Endodermal cell (in vitro differentiated cells): Measurements from ENCODE around the gene ZMYND12. TPM values are rescaled to one million over a fixed set of nuclear protein-coding genes. Genes with fewer than 3 reads are reported as not detected.

ENCODE experiments used
- DNase-seq: peaks from one replicate; pipeline ENCODE4 v3.0.0-alpha.2; 2017
- H3K27ac ChIP-seq: 2 replicates; pipeline ENCODE4 v1.5.1; 2013; ENCODE audit warnings: mild to moderate bottlenecking, low read depth, low read length, moderate library complexity
- H3K27me3 ChIP-seq: 2 replicates; pipeline ENCODE4 v1.6.1; 2013; ENCODE audit warnings: mild to moderate bottlenecking, low read length, moderate library complexity; ENCODE audit not compliant: insufficient read depth, control insufficient read depth, poor library complexity, severe bottlenecking
- H3K36me3 ChIP-seq: 2 replicates; pipeline ENCODE4 v1.7.0; 2013; ENCODE audit warnings: mild to moderate bottlenecking, low read length, moderate library complexity; ENCODE audit not compliant: control insufficient read depth, insufficient read depth
- H3K4me1 ChIP-seq: one replicate; pipeline ENCODE4 v1.7.0; 2013; ENCODE audit warnings: low read length; ENCODE audit not compliant: control insufficient read depth, insufficient read depth
- H3K4me3 ChIP-seq: 2 replicates; pipeline ENCODE4 v1.5.1; 2013; ENCODE audit warnings: mild to moderate bottlenecking, low read length, moderate library complexity
- H3K9ac ChIP-seq: 2 replicates; pipeline ENCODE4 v1.6.1; 2013; ENCODE audit warnings: mild to moderate bottlenecking, low read length, moderate library complexity; ENCODE audit not compliant: poor library complexity, severe bottlenecking; ENCODE audit errors: extremely low read depth
- H3K9me3 ChIP-seq: 2 replicates; pipeline ENCODE4 v1.6.1; 2013; ENCODE audit warnings: mild to moderate bottlenecking, low read length, moderate library complexity; ENCODE audit not compliant: control insufficient read depth
- H3K27ac Mint-ChIP-seq: 2 replicates; pipeline ENCODE4 v1.8.0; 2020; ENCODE audit warnings: mixed read lengths
- H3K27me3 Mint-ChIP-seq: 2 replicates; pipeline ENCODE4 v1.8.0; 2021; ENCODE audit warnings: mild to moderate bottlenecking, mixed read lengths; ENCODE audit not compliant: insufficient read depth
- H3K36me3 Mint-ChIP-seq: 2 replicates; pipeline ENCODE4 v1.8.0; 2020; ENCODE audit warnings: low read depth, mixed read lengths
- H3K4me1 Mint-ChIP-seq: 2 replicates; pipeline ENCODE4 v1.8.0; 2020; ENCODE audit warnings: mixed read lengths
- H3K4me3 Mint-ChIP-seq: 2 replicates; pipeline ENCODE4 v1.8.0; 2020; ENCODE audit warnings: mild to moderate bottlenecking, moderate library complexity, mixed read lengths
- H3K9me3 Mint-ChIP-seq: 2 replicates; pipeline ENCODE4 v1.8.0; 2020; ENCODE audit warnings: mild to moderate bottlenecking, mixed read lengths
- WGBS, 2 experiments: methylation state at CpG; one replicate each; pipeline versions ENCODE4 v1.1.5 to v1.1.7; 2013; ENCODE audit warnings: missing lambda C conversion rate in 2 of 2, mixed read lengths in 1 of 2; ENCODE audit not compliant: insufficient coverage in 1 of 2, insufficient read length in 1 of 2; 5-methylcytosine and 5-hydroxymethylcytosine counted together
- total RNA-seq, 2 donors: library from RNA; stranded (reverse); fragmentation: NEBNext Ultra II Directional in 1 of 2; extraction: Animal tissue kit (Norgen Biotek cat#: 25700) in 1 of 2; gene quantifications; 2 replicates in 1 of 2; 3 replicates in 1 of 2; pipeline ENCODE4 v1.2.1, GENCODE V29; 2021
- TF ChIP-seq, protein P1 (sequence below): fragments of 200-600 bp; sonication (generic); conservative IDR thresholded peaks from 2 replicates; pipeline ENCODE4 v1.5.0; 2021; ENCODE audit warnings: antibody characterized with exemption, mild to moderate bottlenecking

Gene ZMYND12
- total RNA-seq, 2 donors from 2014 or later = 0.44 to 1.1 TPM

DNA sequence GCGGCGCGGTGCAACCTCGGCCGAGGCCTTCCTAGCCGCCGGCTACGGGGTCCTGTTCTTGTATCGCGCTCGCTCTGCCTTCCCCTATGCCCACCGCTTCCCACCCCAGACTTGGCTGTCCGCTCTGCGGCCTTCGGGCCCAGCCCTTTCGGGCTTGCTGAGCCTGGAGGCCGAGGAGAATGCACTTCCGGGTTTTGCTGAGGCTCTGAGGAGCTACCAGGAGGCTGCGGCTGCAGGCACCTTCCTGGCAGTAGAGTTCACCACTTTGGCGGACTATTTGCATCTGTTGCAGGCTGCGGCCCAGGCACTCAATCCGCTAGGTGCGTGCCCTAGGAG, 900 bp upstream of the ZMYND12 start:
- Mint-ChIP-seq H3K27me3 (no peaks in the 10 kb centered on the region), H3K9me3 (no peaks in the 10 kb centered on the region), H3K4me3 (peak overlapping the region; percentile 73), H3K36me3 (peaks cover 32% of the 10 kb centered on the region), H3K4me1 (peaks cover 20% of the 10 kb centered on the region), H3K27ac (peak overlapping the region; percentile 92)
- peak overlapping the region; percentile 72 for H3K9ac ChIP-seq
- H3K4me1 ChIP-seq = no peaks in the 10 kb centered on the region
- H3K27me3 ChIP-seq = peaks cover 5% of the 10 kb centered on the region
- peaks cover 20% of the 10 kb centered on the region for H3K36me3 ChIP-seq
- H3K9me3 ChIP-seq = no peaks in the 10 kb centered on the region
- WGBS, 2 experiments = 4 to 17% methylated on average over 8 to 23 of the region's 23 CpGs
- peak overlapping the region; percentile 80 for H3K4me3 ChIP-seq
- no peak for DNase-seq
- TF ChIP-seq, protein P1, sequence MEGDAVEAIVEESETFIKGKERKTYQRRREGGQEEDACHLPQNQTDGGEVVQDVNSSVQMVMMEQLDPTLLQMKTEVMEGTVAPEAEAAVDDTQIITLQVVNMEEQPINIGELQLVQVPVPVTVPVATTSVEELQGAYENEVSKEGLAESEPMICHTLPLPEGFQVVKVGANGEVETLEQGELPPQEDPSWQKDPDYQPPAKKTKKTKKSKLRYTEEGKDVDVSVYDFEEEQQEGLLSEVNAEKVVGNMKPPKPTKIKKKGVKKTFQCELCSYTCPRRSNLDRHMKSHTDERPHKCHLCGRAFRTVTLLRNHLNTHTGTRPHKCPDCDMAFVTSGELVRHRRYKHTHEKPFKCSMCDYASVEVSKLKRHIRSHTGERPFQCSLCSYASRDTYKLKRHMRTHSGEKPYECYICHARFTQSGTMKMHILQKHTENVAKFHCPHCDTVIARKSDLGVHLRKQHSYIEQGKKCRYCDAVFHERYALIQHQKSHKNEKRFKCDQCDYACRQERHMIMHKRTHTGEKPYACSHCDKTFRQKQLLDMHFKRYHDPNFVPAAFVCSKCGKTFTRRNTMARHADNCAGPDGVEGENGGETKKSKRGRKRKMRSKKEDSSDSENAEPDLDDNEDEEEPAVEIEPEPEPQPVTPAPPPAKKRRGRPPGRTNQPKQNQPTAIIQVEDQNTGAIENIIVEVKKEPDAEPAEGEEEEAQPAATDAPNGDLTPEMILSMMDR = no peak
- peak overlapping the region; percentile 27 for H3K27ac ChIP-seq

DNA sequence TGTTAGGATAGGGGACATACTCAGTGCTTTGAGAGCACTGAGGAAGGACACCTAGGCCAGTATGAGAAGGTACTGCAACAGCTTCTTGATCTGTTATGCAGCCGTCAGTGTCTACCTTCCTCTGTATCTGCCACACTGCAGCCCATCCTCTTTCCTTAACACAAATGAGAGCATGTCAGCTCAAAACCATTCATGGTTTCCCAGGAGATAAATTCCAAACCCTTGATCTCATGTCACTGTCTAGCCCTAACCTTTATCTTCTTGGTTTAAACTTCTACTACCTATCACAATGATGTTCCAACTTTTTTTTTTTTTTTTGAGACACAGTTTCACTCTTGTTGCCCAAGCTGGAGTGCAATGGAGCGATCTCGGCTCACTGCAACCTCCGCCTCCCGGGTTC, 1.4 kb downstream of the ZMYND12 start:
- no peak overlapping the region for H3K27ac ChIP-seq
- peaks cover 18% of the 10 kb centered on the region for H3K4me1 Mint-ChIP-seq
- no peaks in the 10 kb centered on the region for H3K27me3 Mint-ChIP-seq
- no peaks in the 10 kb centered on the region for H3K9me3 Mint-ChIP-seq
- no peak overlapping the region for H3K27ac Mint-ChIP-seq
- WGBS, 2 experiments = 94% methylated on average over 5 of the region's 5 CpGs
- TF ChIP-seq, protein P1 = no peak
- H3K9me3 ChIP-seq = no peaks in the 10 kb centered on the region
- H3K4me1 ChIP-seq = no peaks in the 10 kb centered on the region
- H3K36me3 Mint-ChIP-seq = peaks cover 16% of the 10 kb centered on the region
- no peak overlapping the region for H3K4me3 ChIP-seq
- H3K4me3 Mint-ChIP-seq = no peak overlapping the region
- DNase-seq = no peak
- H3K36me3 ChIP-seq = peaks cover 3% of the 10 kb centered on the region
- no peak overlapping the region for H3K9ac ChIP-seq
- H3K27me3 ChIP-seq = peaks cover 5% of the 10 kb centered on the region

DNA sequence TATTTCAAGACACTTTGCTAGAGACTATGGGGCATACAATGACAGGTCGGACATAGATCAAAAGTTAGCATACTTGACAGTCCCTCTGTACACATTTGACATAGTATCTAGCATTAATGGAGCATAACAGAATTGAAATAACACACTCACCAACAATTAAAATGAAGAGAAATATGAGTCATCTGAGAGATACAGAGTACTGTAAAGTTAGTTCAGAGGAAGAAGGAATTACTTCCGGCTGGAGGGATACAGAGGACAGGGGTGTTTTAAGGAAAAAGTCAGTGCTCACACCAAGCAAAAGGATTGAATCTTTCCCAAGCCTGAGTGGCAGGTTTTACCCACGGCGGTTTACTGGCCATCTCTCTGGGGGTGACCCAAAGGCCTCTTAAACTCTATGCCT, 2.4 kb downstream of the ZMYND12 start:
- TF ChIP-seq, protein P1 = no peak
- Mint-ChIP-seq H3K4me1 (peaks cover 15% of the 10 kb centered on the region), H3K27me3 (no peaks in the 10 kb centered on the region), H3K9me3 (no peaks in the 10 kb centered on the region), H3K27ac (no peak overlapping the region), H3K36me3 (peaks cover 9% of the 10 kb centered on the region), H3K4me3 (no peak overlapping the region)
- no peaks in the 10 kb centered on the region for H3K36me3 ChIP-seq
- DNase-seq = no peak
- H3K9ac ChIP-seq = no peak overlapping the region
- H3K27ac ChIP-seq = no peak overlapping the region
- WGBS, 2 experiments = 90 to 94% methylated on average over 3 to 4 of the region's 4 CpGs
- H3K4me1 ChIP-seq = no peaks in the 10 kb centered on the region
- no peak overlapping the region for H3K4me3 ChIP-seq
- no peaks in the 10 kb centered on the region for H3K9me3 ChIP-seq
- peaks cover 5% of the 10 kb centered on the region for H3K27me3 ChIP-seq
